Endothelial cell of umbilical vein (primary cell): ENCODE data around the gene BCAS3.

ENCODE experiments used
- CTCF ChIP-seq, 2 donors: IDR thresholded peaks; 1 replicate in 1 of 2; 2 replicates in 1 of 2; pipeline ENCODE4 v1.5.1; 2011; ENCODE audit warnings: low read length in 2 of 2, mild to moderate bottlenecking in 2 of 2, moderate library complexity in 2 of 2, control low read depth in 1 of 2, inconsistent platforms in 1 of 2, low read depth in 1 of 2; ENCODE audit not compliant: insufficient read depth in 1 of 2; ENCODE audit errors: extremely low read depth in 1 of 2
- EZH2 ChIP-seq: IDR thresholded peaks from 2 replicates; pipeline ENCODE4 v1.6.1; 2012; ENCODE audit warnings: borderline replicate concordance, low read depth, mild to moderate bottlenecking, moderate library complexity, low read length, inconsistent platforms; ENCODE audit not compliant: severe bottlenecking
- MAX ChIP-seq: IDR thresholded peaks from 2 replicates; pipeline ENCODE4 v1.6.1; 2011; ENCODE audit not compliant: insufficient read depth, insufficient read length
- POLR2A ChIP-seq: IDR thresholded peaks from 2 replicates; pipeline ENCODE4 v1.6.1; 2012; ENCODE audit warnings: low read depth, mild to moderate bottlenecking, control low read depth, low read length
- POLR2AphosphoS5 ChIP-seq: IDR thresholded peaks from 2 replicates; pipeline ENCODE4 v1.6.1; 2012; ENCODE audit warnings: low read depth, mild to moderate bottlenecking, control low read depth, low read length, moderate library complexity; ENCODE audit not compliant: insufficient read depth

GRCh38 chr17:61378658-61379456 is 701.2 kb downstream of the BCAS3 start:
- TF ChIP-seq CTCF (IDR thresholded peaks at IDR 0.05; ENCODE audit: extremely low read depth in 1 of 2, insufficient read depth in 1 of 2, low read depth in 1 of 2, low read length in 2 of 2) (no peak), POLR2AphosphoS5 (no peak), POLR2A (no peak), EZH2 (no peak), MAX (no peak)
